ENCODE data around the gene FAM72B. TPM values are rescaled to one million over a fixed set of nuclear protein-coding genes. Genes with fewer than 3 reads are reported as not detected.
"Not testable (repeated sequence)": the region's sequence is repeated elsewhere in the genome, so short reads cannot be mapped to it uniquely, and the experiment has no call there.

FAM72B gene
- total RNA-seq, 1 donor from 2014 or later: 48.4 TPM

GRCh38 chr1:121205786-121206711, 21.9 kb upstream of the FAM72B start:
- H3K79me2 ChIP-seq (ENCODE audit: low read depth): peaks cover 14% of the 10 kb centered on the region
- H3K4me1 Mint-ChIP-seq; H3K27me3 ChIP-seq; H3K4me2 ChIP-seq; H3K27me3 Mint-ChIP-seq (ENCODE audit: insufficient read depth, low read depth); H3K9me3 ChIP-seq (ENCODE audit: low read depth); H3F3A ChIP-seq (ENCODE audit: low read depth); H3K27ac Mint-ChIP-seq; H3K27ac ChIP-seq; H3K36me3 ChIP-seq; H3K9me3 Mint-ChIP-seq; H2AFZ ChIP-seq (replicated peaks); H3K4me3 ChIP-seq; H4K20me1 ChIP-seq (ENCODE audit: low read depth); H3K4me1 ChIP-seq; H3K36me3 Mint-ChIP-seq; H3K4me3 Mint-ChIP-seq; H3K9ac ChIP-seq; DNase-seq (ENCODE audit: low spot score): not testable (repeated sequence)

DNA sequence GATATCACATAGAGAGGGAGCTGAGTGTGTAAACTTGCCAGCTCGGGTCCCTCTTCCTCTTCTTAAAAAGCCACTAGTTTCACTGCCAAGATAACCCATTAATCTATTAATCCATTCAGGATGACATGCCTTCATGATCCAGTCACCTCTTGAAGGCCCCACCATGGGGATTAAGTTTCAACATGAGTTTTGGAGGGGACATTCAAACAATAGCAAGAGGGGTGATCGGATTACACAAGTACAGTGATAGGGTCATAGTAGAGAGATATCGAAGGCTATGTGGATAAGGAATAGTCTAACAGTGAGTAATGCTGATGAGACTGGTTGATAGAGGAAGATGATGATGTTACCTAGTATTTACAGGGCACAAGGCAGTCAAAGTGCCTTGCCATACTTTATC, 18.8 kb upstream of the FAM72B start:
- DNase-seq (ENCODE audit: low spot score); H4K20me1 ChIP-seq (ENCODE audit: low read depth); H3K9me3 ChIP-seq (ENCODE audit: low read depth); H3K4me2 ChIP-seq; H3K36me3 ChIP-seq; H3K4me1 ChIP-seq; H3K4me3 Mint-ChIP-seq; H3K27me3 Mint-ChIP-seq (ENCODE audit: insufficient read depth, low read depth); H3K9me3 Mint-ChIP-seq; H3K36me3 Mint-ChIP-seq; H3K9ac ChIP-seq; H3F3A ChIP-seq (ENCODE audit: low read depth); H3K4me1 Mint-ChIP-seq; H3K27ac ChIP-seq; H3K27ac Mint-ChIP-seq; H2AFZ ChIP-seq (replicated peaks); H3K4me3 ChIP-seq; H3K27me3 ChIP-seq: not testable (repeated sequence)
- H3K79me2 ChIP-seq (ENCODE audit: low read depth): peaks cover 14% of the 10 kb centered on the region

GRCh38 chr1:121200985-121201981, 17.1 kb upstream of the FAM72B start:
- not testable (repeated sequence) for H3K4me3 ChIP-seq; H3K4me1 Mint-ChIP-seq; H3K36me3 ChIP-seq; DNase-seq (ENCODE audit: low spot score); H3K27me3 ChIP-seq; H4K20me1 ChIP-seq (ENCODE audit: low read depth); H3K4me3 Mint-ChIP-seq; H3K9me3 ChIP-seq (ENCODE audit: low read depth); H3K27ac ChIP-seq; H3K4me2 ChIP-seq; H3K27me3 Mint-ChIP-seq (ENCODE audit: insufficient read depth, low read depth); H2AFZ ChIP-seq (replicated peaks); H3K9me3 Mint-ChIP-seq; H3K4me1 ChIP-seq; H3K27ac Mint-ChIP-seq; H3F3A ChIP-seq (ENCODE audit: low read depth); H3K36me3 Mint-ChIP-seq; H3K9ac ChIP-seq
- H3K79me2 ChIP-seq (ENCODE audit: low read depth): peaks cover 14% of the 10 kb centered on the region

DNA sequence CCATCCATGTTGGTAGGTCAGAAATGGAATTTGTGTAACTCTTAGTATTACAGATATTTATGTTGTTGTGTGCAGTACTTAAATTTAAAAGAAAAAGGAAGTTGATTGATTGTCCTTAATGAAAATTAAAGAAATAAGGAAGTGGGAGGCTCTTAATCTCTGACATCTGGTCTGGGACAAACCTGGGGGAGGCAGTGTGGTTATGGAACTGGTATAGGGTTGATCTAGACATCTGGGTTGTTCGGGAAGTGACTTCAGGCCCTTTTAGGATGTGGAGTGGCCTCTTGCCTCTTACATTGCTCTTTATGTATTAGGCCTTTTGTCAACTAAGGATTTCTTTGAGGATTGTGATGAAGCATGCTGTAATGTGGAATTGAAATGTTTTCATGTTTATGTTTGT, 16.1 kb upstream of the FAM72B start:
- H3K27me3 ChIP-seq; H3K4me3 Mint-ChIP-seq; H3K27me3 Mint-ChIP-seq (ENCODE audit: insufficient read depth, low read depth); H3K36me3 ChIP-seq; H3K9ac ChIP-seq; H3K79me2 ChIP-seq (ENCODE audit: low read depth); H3K4me1 ChIP-seq; H3F3A ChIP-seq (ENCODE audit: low read depth); H3K4me2 ChIP-seq; H2AFZ ChIP-seq (replicated peaks); H3K9me3 Mint-ChIP-seq; H3K4me3 ChIP-seq; H3K27ac ChIP-seq; H3K4me1 Mint-ChIP-seq; H3K9me3 ChIP-seq (ENCODE audit: low read depth); H3K36me3 Mint-ChIP-seq; H4K20me1 ChIP-seq (ENCODE audit: low read depth); H3K27ac Mint-ChIP-seq; DNase-seq (ENCODE audit: low spot score): not testable (repeated sequence)

DNA sequence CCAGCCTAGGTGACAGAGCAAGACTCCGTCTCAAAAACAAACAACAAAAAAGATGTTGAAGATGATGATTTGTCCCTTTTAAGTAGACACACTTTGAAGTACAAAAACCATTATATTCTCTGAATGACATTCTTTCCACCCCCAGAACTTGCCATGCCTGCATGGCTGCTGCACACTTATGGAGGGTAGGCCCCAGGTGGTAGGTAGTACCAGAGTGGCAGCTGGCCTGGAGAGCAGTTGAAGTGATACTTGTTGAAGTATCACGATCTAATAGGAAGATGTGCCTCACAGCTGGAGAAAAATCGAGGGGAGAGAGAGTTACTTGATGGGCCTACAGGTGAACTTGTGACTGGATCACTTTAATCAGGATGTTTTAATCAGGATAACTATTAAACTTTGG, 15.6 kb upstream of the FAM72B start:
- not testable (repeated sequence) for H3K27me3 Mint-ChIP-seq (ENCODE audit: insufficient read depth, low read depth); H2AFZ ChIP-seq (replicated peaks); H3K27me3 ChIP-seq; H3F3A ChIP-seq (ENCODE audit: low read depth); H3K27ac ChIP-seq; H3K36me3 Mint-ChIP-seq; H3K79me2 ChIP-seq (ENCODE audit: low read depth); DNase-seq (ENCODE audit: low spot score); H3K4me1 Mint-ChIP-seq; H3K4me1 ChIP-seq; H3K9me3 Mint-ChIP-seq; H3K4me3 Mint-ChIP-seq; H3K36me3 ChIP-seq; H3K4me3 ChIP-seq; H3K9ac ChIP-seq; H3K27ac Mint-ChIP-seq; H4K20me1 ChIP-seq (ENCODE audit: low read depth); H3K4me2 ChIP-seq; H3K9me3 ChIP-seq (ENCODE audit: low read depth)

GRCh38 chr1:121197095-121197882, 13.1 kb upstream of the FAM72B start:
- not testable (repeated sequence) for H3K27me3 ChIP-seq; H3K27ac ChIP-seq; H3F3A ChIP-seq (ENCODE audit: low read depth); DNase-seq (ENCODE audit: low spot score); H3K27me3 Mint-ChIP-seq (ENCODE audit: insufficient read depth, low read depth); H3K9ac ChIP-seq; H2AFZ ChIP-seq (replicated peaks); H3K36me3 Mint-ChIP-seq; H3K4me3 Mint-ChIP-seq; H3K79me2 ChIP-seq (ENCODE audit: low read depth); H3K27ac Mint-ChIP-seq; H4K20me1 ChIP-seq (ENCODE audit: low read depth); H3K4me1 ChIP-seq; H3K4me1 Mint-ChIP-seq; H3K4me2 ChIP-seq; H3K4me3 ChIP-seq; H3K36me3 ChIP-seq; H3K9me3 ChIP-seq (ENCODE audit: low read depth); H3K9me3 Mint-ChIP-seq

- H3K4me1 Mint-ChIP-seq; H3K27ac Mint-ChIP-seq; H3K79me2 ChIP-seq (ENCODE audit: low read depth); H3K9me3 ChIP-seq (ENCODE audit: low read depth); DNase-seq (ENCODE audit: low spot score); H3K27ac ChIP-seq; H3K36me3 ChIP-seq; H3K27me3 Mint-ChIP-seq (ENCODE audit: insufficient read depth, low read depth); H3K27me3 ChIP-seq; H4K20me1 ChIP-seq (ENCODE audit: low read depth); H2AFZ ChIP-seq (replicated peaks); H3K9me3 Mint-ChIP-seq; H3K4me1 ChIP-seq; H3K36me3 Mint-ChIP-seq; H3K4me3 ChIP-seq; H3F3A ChIP-seq (ENCODE audit: low read depth); H3K4me3 Mint-ChIP-seq; H3K4me2 ChIP-seq; H3K9ac ChIP-seq: not testable (repeated sequence)
Measured at GRCh38 chr1:121192512-121192911, 8.4 kb upstream of the FAM72B start.
